Esophagus squamous epithelium (tissue), 4 donors: Measurements from ENCODE around the gene TMEM63A.
"Not testable (repeated sequence)": the region's sequence is repeated elsewhere in the genome, so short reads cannot be mapped to it uniquely, and the experiment has no call there.

Experiments used
- POLR2A ChIP-seq, 4 donors: fragments of 450-650 bp; IDR thresholded peaks; one replicate each; pipeline ENCODE4 v1.6.1; 2017; ENCODE audit warnings: antibody characterized with exemption in 4 of 4, mild to moderate bottlenecking in 4 of 4, moderate library complexity in 3 of 4
- TF ChIP-seq, protein P1 (sequence below), 6 experiments: fragments of 450-650 bp in 4 of 6; fragments of 200-600 bp in 2 of 6; sonication (generic) in 2 of 6; IDR thresholded peaks; one replicate each; pipeline ENCODE4 v1.5.1; 2016 to 2019; ENCODE audit warnings: antibody characterized with exemption in 6 of 6, mild to moderate bottlenecking in 4 of 6, moderate library complexity in 4 of 6

DNA sequence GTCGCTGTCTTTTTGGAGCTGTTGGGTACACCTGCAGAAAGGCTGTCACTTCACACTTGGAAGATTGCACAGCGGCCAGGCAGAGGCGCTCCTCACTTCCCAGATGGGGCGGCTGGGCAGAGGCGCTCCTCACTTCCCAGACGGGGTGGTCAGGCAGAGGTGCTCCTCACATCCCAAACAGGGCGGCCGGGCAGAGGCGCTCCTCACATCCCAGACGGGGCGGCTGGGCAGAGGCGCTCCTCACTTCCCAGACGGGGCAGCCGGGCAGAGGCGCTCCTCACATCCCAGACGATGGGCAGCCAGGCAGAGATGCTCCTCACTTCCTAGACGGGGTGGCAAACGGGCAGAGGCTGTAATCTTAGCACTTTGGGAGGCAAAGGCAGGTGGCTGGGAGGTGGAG, 86.1 kb downstream of the TMEM63A start:
- TF ChIP-seq, protein P1, sequence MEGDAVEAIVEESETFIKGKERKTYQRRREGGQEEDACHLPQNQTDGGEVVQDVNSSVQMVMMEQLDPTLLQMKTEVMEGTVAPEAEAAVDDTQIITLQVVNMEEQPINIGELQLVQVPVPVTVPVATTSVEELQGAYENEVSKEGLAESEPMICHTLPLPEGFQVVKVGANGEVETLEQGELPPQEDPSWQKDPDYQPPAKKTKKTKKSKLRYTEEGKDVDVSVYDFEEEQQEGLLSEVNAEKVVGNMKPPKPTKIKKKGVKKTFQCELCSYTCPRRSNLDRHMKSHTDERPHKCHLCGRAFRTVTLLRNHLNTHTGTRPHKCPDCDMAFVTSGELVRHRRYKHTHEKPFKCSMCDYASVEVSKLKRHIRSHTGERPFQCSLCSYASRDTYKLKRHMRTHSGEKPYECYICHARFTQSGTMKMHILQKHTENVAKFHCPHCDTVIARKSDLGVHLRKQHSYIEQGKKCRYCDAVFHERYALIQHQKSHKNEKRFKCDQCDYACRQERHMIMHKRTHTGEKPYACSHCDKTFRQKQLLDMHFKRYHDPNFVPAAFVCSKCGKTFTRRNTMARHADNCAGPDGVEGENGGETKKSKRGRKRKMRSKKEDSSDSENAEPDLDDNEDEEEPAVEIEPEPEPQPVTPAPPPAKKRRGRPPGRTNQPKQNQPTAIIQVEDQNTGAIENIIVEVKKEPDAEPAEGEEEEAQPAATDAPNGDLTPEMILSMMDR (IDR thresholded peaks at IDR 0.05) = not testable (repeated sequence)
- TF ChIP-seq POLR2A (IDR thresholded peaks at IDR 0.05) = not testable (repeated sequence)
